Lower lobe of right lung (tissue), 2 donors: ENCODE results near the gene NFATC3. TPM values are rescaled to one million over a fixed set of nuclear protein-coding genes. Genes with fewer than 3 reads are reported as not detected.

Experiments
- ATAC-seq, 2 donors: fragments of 200-7000 bp; cut with Tn5 transposase; one replicate each; pipeline ENCODE4 v1.9.1; 2020 to 2022; ENCODE audit warnings: mild to moderate bottlenecking in 2 of 2, moderate library complexity in 2 of 2
- DNase-seq: peaks from one replicate; pipeline ENCODE4 v3.0.0-alpha.2; 2020
- H3K27ac ChIP-seq: fragments of 200-600 bp; one replicate; pipeline ENCODE4 v1.8.0; 2022
- H3K27me3 ChIP-seq: fragments of 200-600 bp; one replicate; pipeline ENCODE4 v1.8.0; 2022; ENCODE audit warnings: low read depth
- H3K36me3 ChIP-seq: fragments of 200-600 bp; one replicate; pipeline ENCODE4 v1.8.0; 2022; ENCODE audit warnings: mild to moderate bottlenecking
- H3K4me1 ChIP-seq: fragments of 200-600 bp; one replicate; pipeline ENCODE4 v1.8.0; 2022
- H3K4me3 ChIP-seq: fragments of 200-600 bp; one replicate; pipeline ENCODE4 v1.8.0; 2022; ENCODE audit warnings: mild to moderate bottlenecking
- H3K9me3 ChIP-seq: fragments of 200-600 bp; one replicate; pipeline ENCODE4 v1.8.0; 2022
- intact Hi-C: fragments of 100-400 bp; cut with DNase I; formaldehyde crosslinking; loops from one replicate; pipeline ENCODE4 v1.11.0; 2022
- total RNA-seq: library from RNA; stranded (reverse); fragmentation: NEBNext Ultra II Directional; extraction: Animal tissue kit (Norgen Biotek cat#: 25700); gene quantifications from one replicate; pipeline ENCODE4 v1.2.1, GENCODE V29; 2021
- TF ChIP-seq, protein P1 (sequence below): fragments of 200-600 bp; IDR thresholded peaks from one replicate; pipeline ENCODE4 v1.8.0; 2022; ENCODE audit warnings: antibody characterized with exemption, mild to moderate bottlenecking
- donor health status: DM: no; HTN: yes; CAD: no; lungs with severe emphysema.

NFATC3 gene
- total RNA-seq, 1 donor from 2014 or later, result 61.6 TPM

- intact Hi-C loops, result no loop called here
- no peaks in the 10 kb centered on the region for H3K27me3 ChIP-seq
- no peaks in the 10 kb centered on the region for H3K4me1 ChIP-seq
- TF ChIP-seq, protein P1, sequence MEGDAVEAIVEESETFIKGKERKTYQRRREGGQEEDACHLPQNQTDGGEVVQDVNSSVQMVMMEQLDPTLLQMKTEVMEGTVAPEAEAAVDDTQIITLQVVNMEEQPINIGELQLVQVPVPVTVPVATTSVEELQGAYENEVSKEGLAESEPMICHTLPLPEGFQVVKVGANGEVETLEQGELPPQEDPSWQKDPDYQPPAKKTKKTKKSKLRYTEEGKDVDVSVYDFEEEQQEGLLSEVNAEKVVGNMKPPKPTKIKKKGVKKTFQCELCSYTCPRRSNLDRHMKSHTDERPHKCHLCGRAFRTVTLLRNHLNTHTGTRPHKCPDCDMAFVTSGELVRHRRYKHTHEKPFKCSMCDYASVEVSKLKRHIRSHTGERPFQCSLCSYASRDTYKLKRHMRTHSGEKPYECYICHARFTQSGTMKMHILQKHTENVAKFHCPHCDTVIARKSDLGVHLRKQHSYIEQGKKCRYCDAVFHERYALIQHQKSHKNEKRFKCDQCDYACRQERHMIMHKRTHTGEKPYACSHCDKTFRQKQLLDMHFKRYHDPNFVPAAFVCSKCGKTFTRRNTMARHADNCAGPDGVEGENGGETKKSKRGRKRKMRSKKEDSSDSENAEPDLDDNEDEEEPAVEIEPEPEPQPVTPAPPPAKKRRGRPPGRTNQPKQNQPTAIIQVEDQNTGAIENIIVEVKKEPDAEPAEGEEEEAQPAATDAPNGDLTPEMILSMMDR, result no peak
- H3K9me3 ChIP-seq, result no peaks in the 10 kb centered on the region
- DNase-seq, result no peak
- H3K27ac ChIP-seq, result no peak overlapping the region
- H3K36me3 ChIP-seq, result peaks cover 24% of the 10 kb centered on the region
- peak; percentile 42 to 66 for ATAC-seq
- H3K4me3 ChIP-seq, result no peak overlapping the region
Observed at GRCh38 chr16:68206245-68206644, 121.1 kb downstream of the NFATC3 start.

DNA sequence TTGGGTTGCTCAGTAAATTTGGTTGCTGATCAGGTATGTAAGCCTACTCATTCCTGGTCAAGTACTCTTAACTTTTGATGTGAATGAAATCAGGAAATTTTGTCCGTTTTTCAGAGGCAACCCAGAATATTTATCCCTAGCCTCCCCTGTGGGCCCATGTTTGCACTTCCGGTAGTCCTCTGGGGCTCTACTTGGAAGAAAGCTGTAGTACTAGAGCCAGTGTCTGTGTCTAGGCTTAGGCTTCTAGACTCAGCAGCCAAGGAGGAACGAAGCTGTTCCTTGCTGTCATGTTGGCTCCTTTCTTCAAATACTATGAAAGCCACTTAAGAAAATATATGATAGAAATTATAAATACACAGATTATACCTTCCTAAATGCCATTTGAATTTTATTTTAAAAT lies 129.6 kb downstream of the NFATC3 start:
- Histone ChIP-seq H3K4me3 (no peak overlapping the region), H3K27me3 (no peaks in the 10 kb centered on the region), H3K4me1 (peaks cover 8% of the 10 kb centered on the region), H3K36me3 (peaks cover 12% of the 10 kb centered on the region), H3K27ac (no peak overlapping the region), H3K9me3 (no peaks in the 10 kb centered on the region)
- DNase-seq, result no peak
- ATAC-seq, result peak in 1 of 2 donors; percentile 39
- intact Hi-C loops, result no loop called here
- TF ChIP-seq, protein P1, result no peak

DNA sequence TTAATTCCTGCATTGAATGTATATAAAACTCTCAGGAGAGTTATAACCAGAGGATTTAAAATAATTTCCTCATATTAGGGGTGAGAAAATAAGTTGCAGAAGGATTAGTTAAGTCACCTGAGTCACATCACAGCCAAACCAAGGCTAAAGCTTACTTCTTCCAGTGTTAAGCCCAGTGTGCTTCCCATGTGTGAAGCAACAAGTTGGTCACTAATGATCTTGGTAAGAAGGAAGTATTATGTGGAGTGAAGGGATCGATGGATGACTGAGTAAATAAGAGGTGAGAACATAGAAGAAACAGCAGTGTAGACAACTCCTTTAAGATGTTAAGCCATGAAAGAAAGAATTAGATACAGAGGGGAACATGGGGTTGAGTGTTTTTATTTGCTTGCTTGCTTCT lies 130.1 kb downstream of the NFATC3 start:
- DNase-seq, result no peak
- Histone ChIP-seq H3K4me1 (peaks cover 8% of the 10 kb centered on the region), H3K36me3 (peaks cover 12% of the 10 kb centered on the region), H3K9me3 (no peaks in the 10 kb centered on the region), H3K27me3 (no peaks in the 10 kb centered on the region), H3K27ac (no peak overlapping the region), H3K4me3 (no peak overlapping the region)
- intact Hi-C loops, result no loop called here
- TF ChIP-seq, protein P1, result no peak
- no peak for ATAC-seq

DNA sequence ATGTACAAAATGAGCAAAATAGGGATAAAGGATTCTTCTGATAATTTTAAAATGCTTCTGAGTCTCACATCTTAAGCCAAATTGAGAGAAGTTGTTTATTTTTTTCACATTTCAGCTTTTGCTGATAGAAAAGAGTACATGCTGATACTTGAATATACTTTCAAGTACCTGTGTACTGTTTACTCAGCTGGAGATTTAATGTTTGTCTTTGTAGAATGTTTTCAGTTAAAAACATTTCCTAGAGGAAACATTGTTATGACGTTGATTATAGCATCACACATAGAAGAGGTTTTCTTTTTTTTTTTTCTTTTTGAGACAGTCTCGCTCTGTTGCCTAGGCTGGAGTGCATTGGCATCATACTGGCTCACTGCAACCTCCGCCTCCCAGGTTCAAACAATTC lies 131.1 kb downstream of the NFATC3 start:
- ATAC-seq, result peak in 1 of 2 donors; percentile 61
- no peaks in the 10 kb centered on the region for H3K27me3 ChIP-seq

GRCh38 chr16:68217506-68217905 lies 132.3 kb downstream of the NFATC3 start:
- peaks cover 25% of the 10 kb centered on the region for H3K36me3 ChIP-seq
- H3K4me3 ChIP-seq, result no peak overlapping the region
- H3K9me3 ChIP-seq, result no peaks in the 10 kb centered on the region
- no peaks in the 10 kb centered on the region for H3K27me3 ChIP-seq
- TF ChIP-seq, protein P1, result no peak
- ATAC-seq (no peak), DNase-seq (no peak)
- intact Hi-C loops, result no loop called here
- no peak overlapping the region for H3K27ac ChIP-seq
- H3K4me1 ChIP-seq, result peaks cover 8% of the 10 kb centered on the region

More for the DNA sequence above, 131.1 kb downstream of the NFATC3 start:
- no peak overlapping the region for H3K4me3 ChIP-seq
- intact Hi-C loops, result no loop called here
- TF ChIP-seq, protein P1, result no peak
- H3K36me3 ChIP-seq, result peaks cover 18% of the 10 kb centered on the region
- no peaks in the 10 kb centered on the region for H3K9me3 ChIP-seq
- no peak overlapping the region for H3K27ac ChIP-seq
- peaks cover 8% of the 10 kb centered on the region for H3K4me1 ChIP-seq
- DNase-seq, result no peak
